HFF-Myc (cell line): ENCODE results near the gene GRIK4.

Experiments
- DNase-seq: peaks from one replicate; pipeline ENCODE4 v3.0.0-alpha.2; 2011; ENCODE audit warnings: low read depth; ENCODE audit errors: extremely low read depth
- H3K4me3 ChIP-seq: replicated peaks from 2 replicates; pipeline ENCODE4 v1.5.1; 2011; ENCODE audit warnings: low read depth, mild to moderate bottlenecking, control low read depth, low read length
- TF ChIP-seq, protein P1 (sequence below): IDR thresholded peaks from 2 replicates; pipeline ENCODE4 v1.5.1; 2012; ENCODE audit warnings: mild to moderate bottlenecking, low read depth, low read length, control low read depth; ENCODE audit errors: missing control alignments

The GRIK4 gene

DNA sequence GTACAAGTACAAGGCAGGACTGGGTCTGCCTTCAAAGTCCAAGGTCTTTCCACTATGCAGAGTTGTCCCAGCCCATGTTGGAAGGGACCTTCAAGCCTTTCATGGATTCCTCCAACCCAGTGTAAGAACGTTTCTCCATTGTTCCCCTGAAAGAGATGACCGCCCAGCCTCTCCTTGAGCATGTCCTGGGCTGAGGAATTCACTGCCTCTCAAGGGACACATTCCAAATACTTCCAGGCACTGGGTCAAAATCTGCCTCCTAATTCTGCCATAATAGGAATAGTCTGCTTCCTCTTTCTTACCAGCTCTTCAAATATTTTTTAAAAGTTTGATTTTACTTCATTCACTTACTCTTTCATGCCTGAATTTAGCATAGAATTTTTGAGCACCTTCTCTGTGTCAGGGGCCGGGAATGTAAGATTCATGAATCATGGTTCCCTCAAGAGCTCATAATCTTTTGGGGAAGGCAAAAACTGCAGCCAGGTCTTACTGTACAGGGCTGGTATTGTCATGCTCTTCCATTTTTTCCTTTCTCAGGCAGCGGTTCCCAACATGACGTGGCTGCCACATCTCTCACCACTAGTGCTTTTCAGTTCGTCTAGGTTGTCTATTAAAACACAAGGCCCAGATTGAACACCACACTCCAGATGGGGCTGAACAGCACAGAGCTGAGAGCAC lies 369.1 kb downstream of the GRIK4 start:
- DNase-seq = no peak
- TF ChIP-seq, protein P1, sequence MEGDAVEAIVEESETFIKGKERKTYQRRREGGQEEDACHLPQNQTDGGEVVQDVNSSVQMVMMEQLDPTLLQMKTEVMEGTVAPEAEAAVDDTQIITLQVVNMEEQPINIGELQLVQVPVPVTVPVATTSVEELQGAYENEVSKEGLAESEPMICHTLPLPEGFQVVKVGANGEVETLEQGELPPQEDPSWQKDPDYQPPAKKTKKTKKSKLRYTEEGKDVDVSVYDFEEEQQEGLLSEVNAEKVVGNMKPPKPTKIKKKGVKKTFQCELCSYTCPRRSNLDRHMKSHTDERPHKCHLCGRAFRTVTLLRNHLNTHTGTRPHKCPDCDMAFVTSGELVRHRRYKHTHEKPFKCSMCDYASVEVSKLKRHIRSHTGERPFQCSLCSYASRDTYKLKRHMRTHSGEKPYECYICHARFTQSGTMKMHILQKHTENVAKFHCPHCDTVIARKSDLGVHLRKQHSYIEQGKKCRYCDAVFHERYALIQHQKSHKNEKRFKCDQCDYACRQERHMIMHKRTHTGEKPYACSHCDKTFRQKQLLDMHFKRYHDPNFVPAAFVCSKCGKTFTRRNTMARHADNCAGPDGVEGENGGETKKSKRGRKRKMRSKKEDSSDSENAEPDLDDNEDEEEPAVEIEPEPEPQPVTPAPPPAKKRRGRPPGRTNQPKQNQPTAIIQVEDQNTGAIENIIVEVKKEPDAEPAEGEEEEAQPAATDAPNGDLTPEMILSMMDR = no peak
- H3K4me3 ChIP-seq = no peak overlapping the region

DNA sequence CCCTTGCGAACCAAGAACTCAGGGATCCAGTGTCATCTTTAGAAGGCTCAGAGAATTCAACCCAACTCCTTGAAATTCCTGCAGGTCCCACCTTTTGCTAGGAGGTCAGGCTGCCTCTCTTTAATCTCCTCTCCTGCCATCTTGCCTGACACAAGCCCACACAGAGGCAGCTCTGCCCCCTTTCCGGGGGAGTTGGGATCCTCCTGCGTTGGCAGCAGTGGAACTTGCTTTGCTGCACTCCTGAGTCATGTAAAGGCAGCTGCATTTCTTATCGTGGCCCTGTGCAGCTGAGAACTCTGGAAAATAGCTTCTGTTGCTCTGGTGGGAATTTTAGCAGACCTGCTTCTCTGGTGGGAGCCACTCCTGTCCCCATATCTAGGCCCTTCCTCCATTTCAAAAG lies 370.0 kb downstream of the GRIK4 start:
- H3K4me3 ChIP-seq = no peak overlapping the region
- DNase-seq = no peak
- TF ChIP-seq, protein P1 = no peak

DNA sequence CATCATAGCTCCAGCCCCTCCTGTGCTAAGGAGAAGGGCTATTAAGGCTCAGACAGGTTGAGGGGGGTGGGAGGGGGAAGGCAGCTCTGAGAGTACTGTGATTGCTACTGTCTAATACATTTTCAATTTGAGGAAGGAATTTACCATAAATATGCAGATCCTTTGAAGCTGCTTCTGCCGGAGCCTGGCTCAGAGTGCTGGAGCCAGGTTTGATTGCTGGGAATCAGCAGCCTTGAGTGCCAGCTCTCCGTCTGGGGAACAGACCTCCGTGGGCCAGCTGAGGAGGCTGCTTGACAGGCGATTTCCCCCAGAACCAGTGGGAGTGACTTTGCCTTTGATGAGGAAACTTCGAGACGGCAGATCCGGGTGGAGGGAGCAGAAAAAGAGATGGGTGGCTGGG lies 370.6 kb downstream of the GRIK4 start:
- DNase-seq = no peak
- no peak overlapping the region for H3K4me3 ChIP-seq
- TF ChIP-seq, protein P1 = no peak

DNA sequence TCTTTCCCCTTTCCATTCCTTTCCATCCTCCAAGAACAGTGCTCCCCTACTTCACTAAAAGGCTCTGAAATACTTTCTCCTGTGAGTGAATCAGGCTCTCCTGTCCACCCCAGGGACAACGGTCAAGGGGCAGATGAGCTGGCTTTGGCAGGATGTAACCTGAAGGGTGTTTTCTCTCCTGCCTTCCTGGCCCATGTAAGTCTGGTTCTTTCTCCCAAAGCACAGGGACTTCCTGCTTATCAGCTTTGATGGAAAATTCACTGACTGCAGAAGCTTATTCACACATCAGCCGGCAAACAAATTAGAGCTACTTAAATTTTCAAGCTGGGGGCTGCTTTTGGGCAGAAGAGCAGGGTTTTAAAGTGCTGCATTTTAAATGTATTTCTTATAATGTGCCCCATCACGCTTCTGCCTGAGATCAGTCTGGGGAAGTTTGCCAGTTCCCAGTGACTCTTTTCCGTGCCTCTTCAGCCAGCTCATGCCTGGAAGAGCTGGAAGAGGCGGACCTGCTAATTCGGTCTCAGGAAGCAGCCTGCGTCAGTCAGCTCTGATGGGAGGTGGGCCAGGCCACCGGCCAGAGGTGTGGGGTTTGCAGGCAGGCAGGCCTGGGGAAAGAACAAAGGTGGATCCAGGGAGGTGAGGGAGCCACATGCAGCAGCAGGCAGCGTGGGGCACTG lies 372.0 kb downstream of the GRIK4 start:
- H3K4me3 ChIP-seq = no peak overlapping the region
- no peak for DNase-seq
- TF ChIP-seq, protein P1 = no peak

DNA sequence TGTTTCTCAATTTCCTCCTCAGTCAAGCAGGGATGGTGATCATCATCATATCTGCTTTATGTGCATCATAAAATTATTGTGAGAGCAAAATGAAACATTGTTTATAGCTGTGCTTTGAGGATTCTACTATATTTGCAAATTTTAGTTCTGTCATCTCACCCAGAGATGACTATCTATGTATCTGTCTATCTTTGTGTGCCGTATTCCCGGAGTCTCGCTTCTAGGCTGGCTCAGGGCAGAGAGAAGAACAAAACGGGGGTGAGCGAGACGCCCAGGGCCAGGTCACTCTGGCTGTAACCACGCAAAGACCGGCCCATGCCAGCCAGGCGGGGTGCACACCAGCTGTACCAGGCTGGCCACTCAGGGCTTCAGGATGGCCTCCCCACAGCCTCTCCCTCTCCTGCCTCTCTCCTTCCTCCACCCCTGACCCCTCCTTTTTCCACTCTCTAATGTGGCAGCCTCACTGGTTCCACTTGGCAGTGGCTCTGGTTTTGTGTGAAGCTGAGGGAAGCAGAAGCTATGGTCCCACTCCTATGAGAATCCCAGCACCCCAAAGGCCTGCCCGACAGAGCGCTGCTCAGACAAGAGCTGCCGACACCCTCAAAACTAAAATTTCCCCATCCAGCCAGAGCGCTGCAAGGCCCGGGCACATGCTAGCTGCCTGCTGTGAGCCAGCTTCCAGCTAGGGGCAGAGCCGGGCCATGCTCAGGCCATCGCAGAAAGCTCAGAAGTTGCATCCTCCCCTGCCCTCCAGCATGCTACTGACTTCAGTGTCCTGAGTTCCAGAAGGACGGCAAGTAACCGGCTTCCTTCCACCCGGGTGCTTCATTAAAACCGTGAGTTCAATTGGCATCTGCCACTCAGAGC lies 372.8 kb downstream of the GRIK4 start:
- no peak for DNase-seq
- H3K4me3 ChIP-seq = no peak overlapping the region
- TF ChIP-seq, protein P1 = no peak

DNA sequence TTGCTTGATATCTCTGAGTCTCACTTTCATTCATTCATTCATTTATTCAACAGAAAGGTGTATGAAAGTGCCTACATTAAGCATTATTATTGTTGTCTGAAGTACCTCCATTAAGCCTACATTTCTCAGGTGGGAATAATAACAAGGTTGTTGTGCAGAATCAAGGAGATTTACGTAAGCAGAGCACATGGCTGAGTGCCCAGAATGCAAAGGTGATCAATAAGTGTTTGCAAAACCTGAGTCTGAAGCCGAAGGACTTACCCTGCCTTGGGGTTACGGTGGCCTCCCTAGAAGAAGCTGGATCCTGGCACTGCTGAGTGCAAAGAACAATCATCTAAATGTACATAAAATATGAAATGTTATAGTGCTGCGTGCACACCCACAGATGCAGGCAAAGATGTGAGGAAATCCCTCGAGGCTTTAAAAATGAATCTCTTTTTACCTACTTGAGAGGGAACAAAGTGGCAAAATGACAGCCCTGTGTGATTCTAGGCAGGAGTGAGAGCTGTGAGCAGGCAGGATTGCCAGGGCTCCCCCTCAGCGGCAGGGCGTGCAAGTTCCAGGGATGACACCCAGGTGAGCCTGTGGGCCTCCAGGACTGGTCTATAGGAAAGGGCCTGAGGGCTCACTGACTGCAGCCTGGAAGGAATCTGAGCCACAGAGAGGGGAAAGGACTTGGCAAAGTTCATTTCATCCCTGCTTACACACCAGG lies 379.2 kb downstream of the GRIK4 start:
- TF ChIP-seq, protein P1 = no peak
- no peak overlapping the region for H3K4me3 ChIP-seq
- DNase-seq = no peak
